ENCODE measurements around the gene SKIC2.

DNA sequence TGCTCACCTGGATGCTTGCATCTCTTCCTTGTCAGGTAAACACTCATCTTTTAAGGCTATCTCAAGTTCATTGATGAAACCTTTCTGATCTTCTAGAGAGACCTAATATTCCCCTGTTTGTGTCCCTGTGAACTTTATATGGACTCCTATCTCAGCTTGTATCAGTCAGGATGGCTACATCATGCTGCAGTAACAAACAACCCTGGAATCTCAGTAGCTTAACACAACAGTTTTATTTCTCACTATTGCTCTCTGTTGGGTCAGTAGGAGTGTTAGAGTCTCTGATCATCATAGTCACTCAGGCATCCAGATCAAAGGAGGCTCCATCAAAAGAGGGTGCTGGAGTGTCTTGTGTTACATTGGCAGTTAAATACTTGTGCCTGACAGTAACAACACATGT is 43.6 kb upstream of the SKIC2 start:
- TF ChIP-seq, protein P1, sequence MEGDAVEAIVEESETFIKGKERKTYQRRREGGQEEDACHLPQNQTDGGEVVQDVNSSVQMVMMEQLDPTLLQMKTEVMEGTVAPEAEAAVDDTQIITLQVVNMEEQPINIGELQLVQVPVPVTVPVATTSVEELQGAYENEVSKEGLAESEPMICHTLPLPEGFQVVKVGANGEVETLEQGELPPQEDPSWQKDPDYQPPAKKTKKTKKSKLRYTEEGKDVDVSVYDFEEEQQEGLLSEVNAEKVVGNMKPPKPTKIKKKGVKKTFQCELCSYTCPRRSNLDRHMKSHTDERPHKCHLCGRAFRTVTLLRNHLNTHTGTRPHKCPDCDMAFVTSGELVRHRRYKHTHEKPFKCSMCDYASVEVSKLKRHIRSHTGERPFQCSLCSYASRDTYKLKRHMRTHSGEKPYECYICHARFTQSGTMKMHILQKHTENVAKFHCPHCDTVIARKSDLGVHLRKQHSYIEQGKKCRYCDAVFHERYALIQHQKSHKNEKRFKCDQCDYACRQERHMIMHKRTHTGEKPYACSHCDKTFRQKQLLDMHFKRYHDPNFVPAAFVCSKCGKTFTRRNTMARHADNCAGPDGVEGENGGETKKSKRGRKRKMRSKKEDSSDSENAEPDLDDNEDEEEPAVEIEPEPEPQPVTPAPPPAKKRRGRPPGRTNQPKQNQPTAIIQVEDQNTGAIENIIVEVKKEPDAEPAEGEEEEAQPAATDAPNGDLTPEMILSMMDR (IDR thresholded peaks at IDR 0.05; ENCODE audit: insufficient read depth, low read length, poor library complexity, severe bottlenecking), result no peak
- no peak for TF ChIP-seq EZH2phosphoT487 (conservative IDR thresholded peaks at IDR 0.05; ENCODE audit: low read length)

Data from SU-DHL-6 (cell line).